ENCODE results near the gene FLACC1.

The FLACC1 gene

DNA sequence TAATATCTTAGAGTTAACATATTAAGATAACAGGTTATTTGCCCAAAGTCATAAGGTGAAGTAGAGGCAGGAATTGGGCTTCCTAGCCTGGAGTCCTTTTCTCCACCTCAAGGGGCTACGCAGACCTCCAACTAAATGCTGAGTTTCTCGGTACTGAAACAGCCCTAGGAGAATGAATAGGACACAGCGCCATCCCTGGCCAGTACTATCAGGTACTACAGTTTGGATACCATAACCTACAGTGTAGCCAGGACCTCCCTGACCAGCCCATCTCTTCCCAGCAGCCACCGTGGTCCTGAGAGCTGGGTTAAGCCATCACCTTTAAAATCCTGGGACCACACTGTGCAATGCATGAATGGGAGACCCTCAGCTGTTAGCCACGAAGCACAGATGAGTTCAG lies 81.2 kb downstream of the FLACC1 start:
- DNase-seq (ENCODE audit: low read depth in 2 of 2): no peak

DNA sequence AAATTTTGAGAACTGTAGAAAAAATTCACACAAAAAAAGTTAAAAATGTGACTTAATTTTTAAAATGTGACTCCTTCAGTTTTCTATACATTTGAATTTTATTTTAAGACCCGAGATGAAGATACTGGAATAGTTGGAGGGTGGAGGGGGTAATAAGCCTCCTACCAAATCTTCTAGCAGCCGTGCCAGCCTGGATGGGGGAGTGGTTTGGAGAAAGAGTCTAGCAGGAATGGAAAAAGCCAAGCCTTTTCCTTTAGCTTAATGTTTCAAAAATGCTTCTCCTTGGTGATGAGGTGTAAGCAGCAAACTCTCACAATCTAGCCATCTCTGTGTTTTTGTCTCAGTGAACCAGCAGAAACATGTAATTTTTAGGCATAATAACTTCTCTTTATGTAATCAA lies 82.1 kb downstream of the FLACC1 start:
- DNase-seq (ENCODE audit: low read depth in 2 of 2): no peak

DNA sequence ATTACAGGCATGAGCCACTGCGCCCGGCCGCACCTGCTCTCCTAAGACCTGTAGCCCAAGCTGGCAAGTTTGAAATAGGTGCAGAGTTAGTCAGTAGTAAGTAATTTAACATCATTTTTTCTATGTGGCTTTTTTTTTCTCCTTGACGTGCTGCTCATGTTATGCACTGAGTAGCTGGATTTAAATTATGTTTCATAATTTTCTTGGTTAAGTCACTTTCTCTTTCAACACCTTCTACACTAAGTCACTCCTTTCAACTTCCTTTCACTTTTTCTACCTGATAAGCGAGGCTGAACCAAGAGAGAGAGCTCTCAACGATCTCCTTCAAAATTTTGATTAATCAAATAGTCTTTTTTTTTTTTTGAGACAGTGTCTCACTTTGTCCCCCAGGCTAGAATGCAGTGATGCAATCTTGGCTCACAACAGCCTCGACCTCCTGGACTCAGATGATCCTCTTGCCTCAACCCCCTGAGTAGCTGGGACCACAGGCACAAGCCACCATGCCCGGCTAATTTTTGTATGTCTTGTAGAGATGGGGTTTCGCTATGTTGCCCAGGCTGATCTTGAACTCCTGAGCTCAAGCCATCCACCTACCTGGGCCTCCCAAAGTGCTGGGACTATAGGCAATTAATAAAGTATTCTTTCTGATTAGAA lies 83.7 kb downstream of the FLACC1 start:
- no peak for DNase-seq (ENCODE audit: low read depth in 2 of 2)

DNA sequence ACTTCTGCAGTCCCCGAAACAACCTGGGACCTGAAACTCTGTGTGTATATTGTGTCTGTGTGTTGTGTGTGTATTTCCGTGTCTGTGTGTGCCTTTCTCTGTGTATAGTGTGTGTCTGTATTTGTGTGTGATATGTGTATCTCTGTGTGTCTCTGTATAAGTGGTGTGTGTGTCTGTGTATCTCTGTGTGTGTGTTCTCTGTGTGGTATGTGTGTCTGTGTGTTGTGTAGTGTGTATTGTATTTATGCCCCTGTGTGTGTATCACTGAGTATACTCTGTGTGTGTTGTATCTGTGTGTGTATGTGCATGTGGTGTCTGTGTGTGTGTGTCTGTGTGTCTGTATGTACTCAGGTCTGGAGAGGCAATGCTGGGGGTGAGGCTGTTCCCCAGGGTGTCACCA lies 85.2 kb downstream of the FLACC1 start:
- no peak for DNase-seq (ENCODE audit: low read depth in 2 of 2)

DNA sequence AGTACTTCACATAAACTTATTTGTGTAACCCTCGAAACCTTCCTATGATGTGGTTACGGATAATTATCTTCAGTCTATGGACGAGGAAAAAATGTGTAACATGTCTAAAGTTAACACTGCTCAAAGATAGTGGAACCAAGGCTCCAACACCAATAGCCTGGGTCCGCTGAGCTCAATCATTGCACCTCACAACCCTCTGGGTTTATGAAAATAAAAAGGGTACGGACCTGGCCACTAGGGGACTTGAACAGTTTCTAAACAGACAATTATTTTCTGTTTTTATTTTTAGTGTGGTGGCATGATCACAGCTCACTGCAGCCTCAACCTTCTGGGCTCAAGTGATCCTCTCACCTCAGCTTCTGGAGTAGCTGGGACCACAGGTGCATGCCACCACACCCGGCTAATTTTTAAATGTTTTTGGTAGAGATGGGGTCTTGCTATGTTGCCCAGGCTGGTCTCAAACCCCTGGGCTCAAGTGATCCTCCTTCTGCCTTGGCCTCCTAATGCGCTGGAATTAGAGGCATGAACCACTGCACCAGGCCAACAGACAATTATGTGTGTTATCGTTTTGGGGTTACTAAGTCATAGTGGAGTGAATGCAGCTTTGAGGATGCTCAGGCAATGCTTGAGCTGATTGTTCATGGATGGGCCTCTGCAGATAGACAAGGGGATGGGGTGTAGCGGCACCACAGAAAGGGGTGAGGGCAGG lies 86.7 kb downstream of the FLACC1 start:
- no peak for DNase-seq (ENCODE audit: low read depth in 2 of 2)

DNA sequence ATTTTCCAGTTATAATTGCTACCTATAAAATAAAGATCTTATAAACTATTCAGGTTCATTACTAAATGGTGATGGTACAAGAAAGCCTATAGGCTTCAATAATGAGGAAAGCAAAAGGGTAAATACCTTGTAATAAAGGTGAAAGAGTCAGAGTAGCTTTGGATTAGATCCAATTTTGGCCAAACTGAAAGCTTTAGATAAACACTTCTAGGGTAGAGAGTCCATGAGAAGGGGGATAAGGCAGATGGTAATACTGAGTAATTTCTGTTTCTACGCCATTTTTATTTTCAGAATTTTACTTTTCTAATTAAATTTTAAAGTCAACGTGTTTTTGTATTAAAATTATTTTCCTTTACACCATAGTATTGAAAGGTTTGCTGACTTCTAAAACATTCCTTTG lies 87.4 kb downstream of the FLACC1 start:
- DNase-seq (ENCODE audit: low read depth in 2 of 2): no peak

DNA sequence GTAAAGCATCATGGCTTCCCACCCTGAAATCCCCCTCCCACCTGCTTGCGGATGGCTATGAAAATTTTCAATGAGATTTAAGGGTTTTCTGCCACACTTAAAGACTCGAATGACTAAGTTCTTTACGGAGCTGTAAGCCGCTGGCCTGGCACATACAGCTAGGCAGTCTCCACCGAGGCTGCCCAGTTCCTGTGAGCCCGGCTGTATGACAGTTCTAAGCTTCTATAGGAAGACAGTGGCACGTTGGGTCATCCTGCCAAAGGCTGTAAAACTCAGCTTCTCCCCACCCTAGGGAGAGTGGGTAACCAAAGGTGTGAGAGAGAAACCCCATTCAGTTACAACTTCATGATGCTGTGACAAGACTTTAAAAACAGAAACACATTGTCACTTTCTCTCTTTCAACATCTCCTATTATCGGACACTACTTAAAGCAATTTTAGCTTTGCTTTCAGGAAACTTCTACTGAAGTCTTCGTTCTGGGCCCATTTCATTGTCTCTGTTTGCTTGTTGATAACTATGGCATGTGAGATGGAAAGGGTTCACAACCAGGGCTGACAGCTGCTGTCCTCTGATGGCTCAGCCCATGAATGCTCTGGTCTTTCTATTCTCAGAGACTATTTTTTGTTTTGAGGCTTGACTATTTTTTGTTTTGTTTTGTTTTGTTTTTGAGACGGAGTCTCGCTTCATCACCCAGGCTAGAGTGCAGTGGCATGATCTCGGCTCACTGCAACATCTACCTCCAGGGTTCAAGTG lies 89.7 kb downstream of the FLACC1 start:
- DNase-seq (ENCODE audit: low read depth in 2 of 2): no peak

DNA sequence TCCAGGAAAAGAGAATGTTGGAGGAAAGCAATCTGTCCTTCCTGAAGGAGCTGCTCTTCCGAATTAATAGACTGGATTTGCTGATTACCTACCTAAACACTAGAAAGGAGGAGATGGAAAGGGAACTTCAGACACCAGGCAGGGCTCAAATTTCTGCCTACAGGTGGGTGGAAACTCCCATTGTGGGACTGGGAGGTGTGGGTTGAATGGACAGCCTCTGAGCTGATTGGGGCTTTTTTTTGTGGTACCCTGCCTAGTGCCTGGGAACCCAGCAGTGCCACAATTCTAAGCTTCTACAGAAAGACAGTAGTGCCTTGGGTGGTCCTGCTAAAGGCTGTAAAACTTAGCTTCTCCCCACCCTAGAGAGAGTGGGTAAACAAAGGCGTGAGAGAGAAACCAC lies 90.5 kb downstream of the FLACC1 start:
- DNase-seq (ENCODE audit: low read depth in 2 of 2): no peak

DNA sequence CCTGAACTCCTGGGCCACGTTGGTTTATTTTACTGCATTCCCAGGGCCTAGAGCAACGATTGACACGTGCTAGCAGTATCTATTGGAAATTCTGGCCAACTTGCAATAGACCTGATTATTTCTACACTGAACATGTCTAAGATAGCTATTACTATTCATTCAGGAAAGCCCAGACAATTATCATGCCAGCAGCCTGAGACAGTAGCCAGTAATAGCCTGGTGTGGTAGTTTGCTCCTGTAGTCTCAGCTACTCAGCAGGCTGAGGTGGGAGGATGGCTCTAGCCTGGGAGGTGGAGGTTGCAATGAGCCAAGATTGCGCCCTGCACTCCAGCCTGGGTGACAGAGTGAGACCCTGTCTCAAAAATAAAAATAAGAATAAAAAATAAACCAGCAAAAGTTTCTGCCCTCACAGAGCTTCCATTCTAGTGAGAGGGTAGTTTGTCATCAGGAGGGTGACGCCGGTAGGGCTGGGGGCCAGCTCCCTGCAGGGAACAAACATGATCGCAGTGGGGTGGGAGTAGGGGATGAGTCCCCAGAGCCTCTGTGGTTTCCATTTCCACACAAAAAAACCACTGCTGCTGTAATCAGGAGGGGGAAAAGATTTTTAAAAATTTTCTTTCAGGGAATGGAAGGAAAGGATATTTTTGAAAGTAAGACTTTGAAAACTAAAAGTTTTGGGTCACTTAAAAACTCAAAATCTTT lies 92.5 kb downstream of the FLACC1 start:
- DNase-seq (ENCODE audit: low read depth in 2 of 2): no peak

DNA sequence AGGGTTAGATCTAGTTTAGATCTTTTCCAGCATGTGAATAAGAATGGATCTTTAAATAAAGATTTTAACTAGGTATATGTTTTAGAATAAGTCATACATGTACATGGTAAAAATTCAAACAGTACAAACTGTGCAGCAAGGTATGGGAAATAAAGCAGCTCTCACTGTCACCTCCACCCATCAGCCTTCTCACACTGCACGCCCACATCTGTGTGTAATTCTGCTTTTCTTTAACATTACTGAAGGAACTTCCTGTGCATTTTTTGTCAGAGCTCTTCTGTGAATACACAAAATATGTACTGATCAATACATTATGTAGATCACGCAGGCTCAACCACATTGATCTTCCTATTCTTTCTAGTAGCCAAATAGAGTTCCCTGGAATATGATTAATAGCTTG lies 93.4 kb downstream of the FLACC1 start:
- DNase-seq (ENCODE audit: low read depth in 2 of 2): no peak

DNA sequence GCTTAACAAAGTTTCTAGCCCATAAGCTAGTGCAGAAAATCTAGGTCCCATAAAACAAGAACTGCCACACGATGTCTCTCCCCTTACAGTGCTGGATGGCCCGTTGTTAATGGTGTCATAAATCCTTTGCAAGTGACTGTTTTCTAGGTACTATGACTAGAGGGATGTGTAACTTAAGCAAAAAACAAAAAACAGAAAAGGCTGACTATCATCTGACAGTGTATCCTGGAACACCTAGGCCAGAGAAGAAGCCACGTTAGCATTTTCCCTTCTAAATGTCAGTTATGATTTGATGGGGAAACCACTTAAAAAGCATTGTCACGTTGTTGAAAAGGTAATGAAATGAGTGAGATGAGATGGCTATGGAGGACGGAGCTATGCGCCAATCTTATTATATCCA lies 94.4 kb downstream of the FLACC1 start:
- no peak for DNase-seq (ENCODE audit: low read depth in 2 of 2)

DNA sequence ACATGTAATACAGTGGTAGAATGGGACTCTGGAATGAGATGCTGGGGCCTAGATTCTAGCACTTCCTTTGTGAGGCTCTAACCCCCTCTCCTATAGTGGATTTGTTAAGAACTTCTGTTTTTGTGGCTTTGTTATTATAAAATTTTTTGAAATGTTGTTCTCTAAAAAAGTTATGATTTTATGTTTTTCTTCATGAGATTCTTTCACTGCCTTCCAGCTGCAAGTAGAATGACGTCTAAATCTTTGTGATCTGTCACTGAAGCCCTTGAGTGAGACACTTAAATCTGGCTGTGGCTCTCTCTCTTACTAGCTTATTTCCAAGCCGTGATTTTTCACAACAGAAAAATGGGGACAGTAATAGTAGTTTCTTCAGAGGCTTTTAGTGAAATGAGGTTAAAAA lies 95.2 kb downstream of the FLACC1 start:
- no peak for DNase-seq (ENCODE audit: low read depth in 2 of 2)

DNA sequence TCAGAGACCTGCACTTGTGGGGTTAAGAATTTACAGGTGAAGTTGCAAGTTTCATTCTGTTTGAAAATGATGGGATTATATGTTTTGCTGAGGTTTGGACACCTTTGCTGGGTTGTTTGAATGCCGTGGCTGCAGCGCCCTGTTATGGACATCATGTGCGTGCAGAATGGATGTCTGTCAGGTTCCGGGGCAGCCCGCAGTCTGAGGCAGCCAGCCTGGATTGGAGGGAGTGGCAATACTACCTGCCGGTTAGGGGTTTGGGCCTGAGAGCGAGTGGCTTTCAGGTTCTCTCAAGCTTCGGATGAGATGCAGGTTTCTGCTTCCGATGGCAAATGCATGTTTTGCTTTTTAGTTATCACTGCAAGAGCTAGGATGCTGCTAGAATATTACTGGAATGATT lies 95.7 kb downstream of the FLACC1 start:
- DNase-seq (ENCODE audit: low read depth in 2 of 2): peak in 1 of 2 donors; percentile 42

DNA sequence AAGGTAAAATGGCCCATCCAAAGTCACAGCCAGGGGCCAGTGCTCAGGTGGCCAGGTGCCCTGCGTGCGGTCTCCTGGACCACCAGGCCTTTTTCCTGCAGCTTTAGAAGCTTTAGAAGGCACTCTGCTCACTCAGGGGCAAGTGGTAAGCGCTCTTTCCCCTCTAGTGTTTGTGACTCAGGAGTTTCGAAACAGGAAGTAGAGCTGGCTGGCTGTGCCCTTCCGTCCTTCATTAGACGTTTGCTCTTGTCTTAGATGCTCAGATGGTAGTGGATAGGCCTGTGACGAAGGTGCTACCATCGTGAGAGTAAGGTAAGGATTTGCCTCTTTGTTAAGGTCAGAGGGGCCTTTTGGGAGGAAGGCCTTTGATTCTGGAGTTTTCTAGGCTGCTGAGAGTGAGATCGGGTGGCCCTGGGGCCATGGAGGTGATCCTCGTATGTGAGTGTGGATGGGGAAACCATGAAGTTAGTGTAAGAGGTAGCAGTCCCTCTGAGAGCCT lies 96.8 kb downstream of the FLACC1 start, which contains the start of gene CASP8:
TSS of gene CASP8 (plus strand) at position 235 of the 499 bp plus-strand sequence. CDS start 5,951 bp downstream, outside the sequence.
- peak; percentile 45 to 52 for DNase-seq (ENCODE audit: low read depth in 2 of 2)

DNA sequence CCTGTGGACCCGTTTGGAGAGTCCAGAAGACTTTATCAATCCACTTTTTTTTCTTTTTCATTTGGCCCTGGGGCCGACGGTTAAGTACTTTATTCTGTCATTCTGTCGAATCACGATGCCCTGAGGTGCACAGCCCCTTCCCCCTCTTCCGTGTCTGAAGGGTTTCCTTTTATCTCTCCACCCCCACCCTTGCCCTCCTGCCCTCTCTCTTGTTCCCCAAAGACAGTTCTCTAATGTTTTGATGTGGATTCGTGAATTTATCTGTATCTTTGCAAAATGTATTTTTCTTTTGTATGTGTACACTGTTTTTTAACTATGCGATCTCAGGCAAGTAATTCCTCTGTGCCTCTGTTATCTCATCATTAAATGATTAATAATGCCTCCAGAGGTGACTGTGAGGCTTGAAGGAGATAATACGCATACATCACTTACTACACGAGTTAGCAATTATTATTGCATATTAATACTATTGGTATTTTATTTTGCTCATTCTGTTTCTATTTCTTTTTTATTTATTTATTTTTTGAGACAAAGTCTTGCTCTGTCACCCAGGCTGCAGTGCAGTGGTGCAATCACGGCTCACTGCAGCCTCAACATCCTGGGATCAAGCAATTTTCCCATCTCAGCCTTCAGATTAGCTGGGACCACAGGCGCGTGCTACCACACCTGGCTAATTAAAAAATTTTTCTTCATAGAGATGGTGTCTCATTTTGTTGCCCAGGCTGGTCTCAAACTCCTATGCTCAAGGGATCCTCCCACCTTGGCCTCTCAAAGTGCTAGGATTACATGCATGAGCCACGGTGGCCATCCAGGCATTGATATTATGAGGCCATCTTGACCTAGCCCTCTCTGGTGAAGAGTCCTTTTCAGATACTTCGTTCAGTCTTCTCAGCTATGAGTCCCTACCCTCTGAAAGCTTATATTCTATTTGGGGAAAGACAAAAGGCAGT lies 98.2 kb downstream of the FLACC1 start:
- no peak for DNase-seq (ENCODE audit: low read depth in 2 of 2)

DNA sequence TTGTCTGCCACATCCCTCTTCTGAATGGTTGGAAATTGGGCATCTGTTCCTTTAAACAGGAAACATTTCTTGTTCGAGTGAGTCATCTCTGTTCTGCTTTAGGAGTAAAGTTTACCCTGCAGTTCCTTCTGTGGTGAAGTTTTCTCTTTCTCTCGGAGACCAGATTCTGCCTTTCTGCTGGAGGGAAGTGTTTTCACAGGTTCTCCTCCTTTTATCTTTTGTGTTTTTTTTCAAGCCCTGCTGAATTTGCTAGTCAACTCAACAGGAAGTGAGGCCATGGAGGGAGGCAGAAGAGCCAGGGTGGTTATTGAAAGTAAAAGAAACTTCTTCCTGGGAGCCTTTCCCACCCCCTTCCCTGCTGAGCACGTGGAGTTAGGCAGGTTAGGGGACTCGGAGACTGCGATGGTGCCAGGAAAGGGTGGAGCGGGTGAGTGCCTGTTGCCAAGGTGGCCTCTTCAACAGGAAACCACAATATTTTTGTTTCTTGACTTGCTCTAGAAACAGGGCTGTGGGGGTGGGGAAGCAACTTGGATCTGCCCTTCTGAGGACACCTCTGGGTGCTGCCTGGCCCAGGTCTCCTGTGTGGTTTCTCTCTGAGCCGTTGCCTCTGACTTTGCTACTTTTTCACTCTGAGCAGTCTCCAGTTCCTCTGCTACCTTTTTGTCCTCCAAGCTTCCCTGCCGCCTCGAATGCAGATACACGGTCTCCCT lies 99.0 kb downstream of the FLACC1 start:
- DNase-seq (ENCODE audit: low read depth in 2 of 2): peak; percentile 90 to 91

DNA sequence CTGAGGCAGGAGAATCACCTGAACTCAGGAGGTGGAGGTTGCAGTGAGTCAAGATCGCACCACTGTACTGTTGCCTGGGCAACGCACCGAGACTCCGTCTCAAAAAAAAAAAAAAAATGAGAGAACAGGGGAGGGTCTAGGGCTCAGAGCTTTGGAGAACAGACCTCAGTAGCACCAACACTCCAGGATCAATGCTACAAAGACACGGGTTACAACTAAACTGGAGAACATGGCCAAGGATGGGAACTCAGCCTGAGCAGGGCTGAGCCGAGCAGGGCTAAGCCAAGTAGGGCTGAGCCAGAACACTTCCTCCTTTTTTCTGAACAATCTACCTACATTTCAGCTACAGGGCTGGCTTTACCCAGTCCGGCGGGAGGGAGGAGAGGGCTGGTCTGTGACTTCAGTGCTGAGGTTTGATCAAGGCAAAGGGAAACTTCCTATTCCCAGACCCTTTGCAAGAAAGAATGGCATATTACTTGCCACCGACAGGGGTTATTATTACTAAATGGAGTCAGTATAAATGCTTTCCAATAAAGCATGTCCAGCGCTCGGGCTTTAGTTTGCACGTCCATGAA lies 99.7 kb downstream of the FLACC1 start:
- DNase-seq (ENCODE audit: low read depth in 2 of 2): no peak

DNA sequence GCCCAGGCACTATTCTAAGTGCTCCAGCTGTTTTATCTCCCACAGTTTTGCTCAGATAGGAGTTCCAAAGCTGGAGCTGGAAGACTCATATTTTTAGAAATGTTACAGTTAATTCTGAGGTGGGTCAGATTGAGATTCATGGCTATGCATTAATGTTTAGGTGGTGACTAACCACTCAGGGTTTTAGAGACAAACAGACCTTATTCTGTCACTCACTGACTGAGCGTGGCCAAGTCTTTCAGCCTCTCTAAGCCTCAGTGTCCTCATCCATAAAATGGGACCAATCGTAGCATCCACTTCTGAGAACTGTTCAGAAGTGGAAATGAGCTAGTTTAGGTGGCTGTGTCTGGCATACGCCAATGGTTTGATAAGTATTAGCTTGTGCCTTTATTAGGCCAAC lies 101.1 kb downstream of the FLACC1 start:
- DNase-seq (ENCODE audit: low read depth in 2 of 2): no peak

DNA sequence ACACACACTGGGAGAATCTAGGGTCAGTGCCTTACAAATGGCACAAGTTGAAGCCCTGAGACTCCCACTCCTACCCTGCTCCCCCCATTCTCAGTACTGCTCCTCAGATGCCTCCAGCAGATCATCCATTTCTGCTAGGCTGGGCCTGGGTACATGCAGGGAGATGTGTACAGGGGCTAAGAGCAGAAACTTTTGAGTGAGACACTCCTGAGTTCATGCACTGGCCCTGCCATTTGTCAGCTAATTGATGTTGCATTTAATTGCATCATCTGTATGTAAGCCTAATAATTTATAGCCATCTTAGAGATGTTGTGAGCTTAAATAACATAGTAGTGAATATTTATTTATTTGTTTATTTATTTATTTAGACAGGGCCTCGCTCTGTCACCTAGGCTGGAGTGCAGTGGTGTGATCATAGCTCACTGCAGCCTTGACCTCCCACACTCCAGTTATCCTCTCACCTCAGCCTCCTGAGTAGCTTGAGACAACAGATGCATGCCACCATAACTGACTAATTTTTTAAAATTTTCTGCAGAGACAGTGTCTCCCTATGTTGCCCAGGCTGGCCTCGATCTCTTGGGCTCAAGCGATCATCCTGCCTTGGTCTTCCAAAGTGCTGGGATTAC lies 101.6 kb downstream of the FLACC1 start:
- DNase-seq (ENCODE audit: low read depth in 2 of 2): no peak

All from stimulated activated CD4-positive, alpha-beta T cell treated with anti-CD3 and anti-CD28 coated beads, Interleukin-15, amount 100 ng/mL, for 48 hours (primary cell).